HG02973 (cell line): ENCODE measurements around the gene IQCE.
"Not testable (repeated sequence)": the region's sequence is repeated elsewhere in the genome, so short reads cannot be mapped to it uniquely, and the experiment has no call there.

Source experiments
- ATAC-seq: cut with Tn5 transposase; IDR thresholded peaks from one replicate; pipeline ENCODE4 v1.9.1; 2021; ENCODE audit warnings: moderate library complexity; ENCODE audit not compliant: unreplicated experiment

IQCE gene

GRCh38 chr7:2531796-2532110 is 27.0 kb upstream of the IQCE start:
- ATAC-seq, result not testable (repeated sequence)

GRCh38 chr7:2532199-2532772 is 26.5 kb upstream of the IQCE start:
- not testable (repeated sequence) for ATAC-seq

- ATAC-seq, result not testable (repeated sequence)
Measured at GRCh38 chr7:2532816-2533215, 26.0 kb upstream of the IQCE start.

GRCh38 chr7:2533566-2533965 is 25.2 kb upstream of the IQCE start:
- not testable (repeated sequence) for ATAC-seq

GRCh38 chr7:2534214-2534613 is 24.6 kb upstream of the IQCE start:
- ATAC-seq, result not testable (repeated sequence)

- ATAC-seq, result not testable (repeated sequence)
Measured at GRCh38 chr7:2535872-2536627, 22.7 kb upstream of the IQCE start.

GRCh38 chr7:2537981-2538851 is 20.6 kb upstream of the IQCE start:
- ATAC-seq, result no peak

GRCh38 chr7:2539031-2539911 is 19.5 kb upstream of the IQCE start:
- ATAC-seq, result no peak

GRCh38 chr7:2540133-2540532 is 18.6 kb upstream of the IQCE start:
- ATAC-seq, result no peak

GRCh38 chr7:2540641-2541051 is 18.1 kb upstream of the IQCE start:
- ATAC-seq, result no peak

- ATAC-seq, result no peak
Measured at GRCh38 chr7:2541291-2542010, 17.3 kb upstream of the IQCE start.

- no peak for ATAC-seq
Measured at GRCh38 chr7:2542011-2542915, 16.5 kb upstream of the IQCE start.

GRCh38 chr7:2542916-2543871 is 15.6 kb upstream of the IQCE start:
- ATAC-seq, result no peak

- no peak for ATAC-seq
Measured at GRCh38 chr7:2544541-2545188, 14.1 kb upstream of the IQCE start.

GRCh38 chr7:2545746-2546425 is 12.9 kb upstream of the IQCE start:
- ATAC-seq, result no peak

- no peak for ATAC-seq
Measured at GRCh38 chr7:2546776-2547586, 11.8 kb upstream of the IQCE start.
